K562 (cell line): ENCODE measurements around the gene ABLIM1. TPM values are rescaled to one million over a fixed set of nuclear protein-coding genes. Genes with fewer than 3 reads are reported as not detected.

ENCODE experiments used
- ATAC-seq: fragments of 200-7000 bp; cut with Tn5 transposase; 3 replicates; pipeline ENCODE4 v1.9.1; 2020; ENCODE audit warnings: moderate library complexity
- BruUV-seq: library from RNA; stranded (reverse); fragments of 400-500 nt; replicated peaks from 2 replicates; lab custom pipeline; 2021; lab: Mats Ljungman, UMichigan
- CTCF ChIA-PET: fragments of 300-600 bp; formaldehyde crosslinking; extraction: SDS; loops from one replicate; lab custom pipeline; 2021; ENCODE audit warnings: low intra/inter-chr PET ratio; lab: Yijun Ruan, JAX
- POLR2A ChIA-PET: fragments of 300-600, 350-650 bp; sonication (Branson Sonifier 250); formaldehyde crosslinking; extraction: SDS; loops from one replicate; lab custom pipeline; 2021; ENCODE audit warnings: antibody characterized with exemption, inconsistent platforms; lab: Yijun Ruan, JAX
- DNase-seq, 4 experiments: peaks; one replicate each; pipeline versions ENCODE4 v3.0.0 to v3.0.0-alpha.2; 2011 to 2018; ENCODE audit warnings: low spot score in 3 of 4, mixed read lengths in 3 of 4; ENCODE audit errors: extremely low read depth in 1 of 4
- FAIRE-seq: peaks from 2 replicates; lab custom pipeline; 2011; peaks lifted over from hg19 to GRCh38; lab: Jason Lieb, UNC
- H2AFZ ChIP-seq: 2 replicates; pipeline ENCODE4 v1.6.0; 2011; ENCODE audit warnings: low read depth, low read length, control low read depth, inconsistent platforms
- H3K27ac ChIP-seq: fragments of 200-600 bp; 3 replicates; pipeline ENCODE4 v1.8.0; 2011; ENCODE audit warnings: low read depth, mild to moderate bottlenecking, control low read depth, inconsistent platforms, low read length, moderate library complexity, mixed read lengths; ENCODE audit errors: extremely low read depth
- H3K27me3 ChIP-seq, 2 experiments: fragments of 300-600 bp in 1 of 2; 2 replicates in 1 of 2; 3 replicates in 1 of 2; pipeline versions ENCODE4 v1.6.0 to v1.8.0; 2011; ENCODE audit warnings: inconsistent platforms in 2 of 2, low read length in 2 of 2, mild to moderate bottlenecking in 1 of 2, mixed read lengths in 1 of 2, moderate library complexity in 1 of 2; ENCODE audit not compliant: control insufficient read depth in 2 of 2, insufficient read depth in 2 of 2
- H3K36me3 ChIP-seq: fragments of 300-600 bp; 3 replicates; pipeline ENCODE4 v1.8.0; 2011; ENCODE audit warnings: mild to moderate bottlenecking, low read length, inconsistent platforms; ENCODE audit not compliant: control insufficient read depth, insufficient read depth
- H3K4me1 ChIP-seq, 2 experiments: fragments of 200-600 bp in 1 of 2; replicated peaks in 1 of 2; 2 replicates in 1 of 2; 3 replicates in 1 of 2; pipeline versions ENCODE4 v1.5.1 to v1.8.0; 2011; ENCODE audit warnings: inconsistent platforms in 2 of 2, low read length in 2 of 2, mild to moderate bottlenecking in 1 of 2, mixed read lengths in 1 of 2, moderate library complexity in 1 of 2; ENCODE audit not compliant: control insufficient read depth in 2 of 2, insufficient read depth in 2 of 2
- H3K4me2 ChIP-seq: 2 replicates; pipeline ENCODE4 v1.6.1; 2011; ENCODE audit warnings: low read length, control low read depth, inconsistent platforms, mixed read lengths; ENCODE audit not compliant: insufficient read depth
- H3K4me3 ChIP-seq: fragments of 200-600 bp; sonication (generic), shearing (Covaris generic); 2 replicates; pipeline ENCODE4 v1.5.1; 2016; ENCODE audit warnings: control low read depth, inconsistent platforms
- H3K79me2 ChIP-seq: fragments of 200-600 bp; 3 replicates; pipeline ENCODE4 v1.8.0; 2011; ENCODE audit warnings: low read length, inconsistent platforms; ENCODE audit not compliant: control insufficient read depth, insufficient read depth
- H3K9ac ChIP-seq, 2 experiments: 2 replicates each; pipeline versions ENCODE4 v1.6.0 to v1.6.1; 2011; ENCODE audit warnings: low read depth in 2 of 2, low read length in 2 of 2, control low read depth in 1 of 2, inconsistent platforms in 1 of 2, mild to moderate bottlenecking in 1 of 2, mixed read lengths in 1 of 2; ENCODE audit not compliant: insufficient read depth in 1 of 2
- H3K9me1 ChIP-seq: one replicate; pipeline ENCODE4 v1.6.0; 2011; ENCODE audit warnings: inconsistent platforms, mild to moderate bottlenecking, low read length, moderate library complexity; ENCODE audit not compliant: control insufficient read depth, insufficient read depth
- H3K9me3 ChIP-seq: replicated peaks from 2 replicates; pipeline ENCODE4 v1.5.1; 2011; ENCODE audit warnings: low read depth, low read length, inconsistent platforms; ENCODE audit not compliant: control insufficient read depth, insufficient read depth
- H4K20me1 ChIP-seq: replicated peaks from 2 replicates; pipeline ENCODE4 v1.6.1; 2011; ENCODE audit warnings: low read length, inconsistent platforms, mixed read lengths; ENCODE audit not compliant: control insufficient read depth, insufficient read depth
- BHLHE40 ChIP-seq: IDR thresholded peaks from 2 replicates; pipeline ENCODE4 v1.6.1; 2011; ENCODE audit warnings: low read length, improper control_type of control experiment
- C11orf30 ChIP-seq: fragments of 450-650 bp; IDR thresholded peaks from 2 replicates; pipeline ENCODE4 v1.6.1; 2016; ENCODE audit warnings: low read depth, mild to moderate bottlenecking
- GABPB1 ChIP-seq: sonication (generic); formaldehyde crosslinking; IDR thresholded peaks from 2 replicates; pipeline ENCODE4 v1.8.0; 2022; ENCODE audit warnings: mild to moderate bottlenecking, missing genetic modification reagents
- NUFIP1 ChIP-seq: fragments of 450-650 bp; IDR thresholded peaks from 2 replicates; pipeline ENCODE4 v1.6.1; 2018; ENCODE audit not compliant: partially characterized antibody
- POLR2B ChIP-seq: fragments of 450-650 bp; IDR thresholded peaks from 2 replicates; pipeline ENCODE4 v1.6.1; 2018; ENCODE audit warnings: low read depth; ENCODE audit not compliant: partially characterized antibody
- PPARD ChIP-seq: fragments of 250-450 bp; sonication (Bioruptor Pico); IDR thresholded peaks from 2 replicates; pipeline ENCODE4 v1.8.0; 2022; ENCODE audit warnings: inconsistent platforms, mild to moderate bottlenecking, moderate library complexity
- SLC30A9 ChIP-seq: fragments of 250-450 bp; sonication (Bioruptor Pico); IDR thresholded peaks from 2 replicates; pipeline ENCODE4 v1.8.0; 2022; ENCODE audit warnings: mild to moderate bottlenecking, moderate library complexity
- SRSF1 ChIP-seq: fragments of 200-400 bp; formaldehyde crosslinking; IDR thresholded peaks from 2 replicates; pipeline ENCODE4 v1.6.1; 2017; ENCODE audit warnings: mild to moderate bottlenecking, low read depth, low read length, moderate library complexity
- TAF15 ChIP-seq: fragments of 200-400 bp; formaldehyde crosslinking; IDR thresholded peaks from 2 replicates; pipeline ENCODE4 v1.6.1; 2017; ENCODE audit warnings: mild to moderate bottlenecking, low read depth, low read length, moderate library complexity
- TEAD4 ChIP-seq, 2 experiments: sonication (generic) in 1 of 2; formaldehyde crosslinking in 1 of 2; IDR thresholded peaks; 2 replicates each; pipeline versions ENCODE4 v1.6.1 to v1.8.0; 2012 to 2022; ENCODE audit warnings: borderline replicate concordance in 1 of 2, inconsistent platforms in 1 of 2, low read length in 1 of 2, mild to moderate bottlenecking in 1 of 2, missing genetic modification reagents in 1 of 2
- ZFP36 ChIP-seq: fragments of 150-350 bp; IDR thresholded peaks from 2 replicates; pipeline ENCODE4 v1.6.1; 2018; ENCODE audit warnings: low read length, low read depth; ENCODE audit not compliant: partially characterized antibody
- ZFP91 ChIP-seq: sonication (generic); formaldehyde crosslinking; IDR thresholded peaks from 2 replicates; pipeline ENCODE4 v1.8.0; 2022; ENCODE audit warnings: mild to moderate bottlenecking, missing genetic modification reagents
- ZNF121 ChIP-seq: sonication (generic); formaldehyde crosslinking; conservative IDR thresholded peaks from 2 replicates; pipeline ENCODE4 v1.8.0; 2022; ENCODE audit warnings: missing genetic modification reagents
- ZNF274 ChIP-seq: IDR thresholded peaks from 2 replicates; pipeline ENCODE4 v1.6.1; 2011; ENCODE audit warnings: low read depth, mild to moderate bottlenecking, low read length, moderate library complexity, borderline replicate concordance
- ZNF316 ChIP-seq: fragments of 450-650 bp; IDR thresholded peaks from 2 replicates; pipeline ENCODE4 v1.6.1; 2016
- ZNF584 ChIP-seq: fragments of 200-800 bp; sonication (Bioruptor generic); IDR thresholded peaks from 2 replicates; pipeline ENCODE4 v1.6.1; 2016; ENCODE audit warnings: low read depth, mild to moderate bottlenecking, missing genetic modification characterization, missing compliant biosample characterization
- WGBS: fragments of 100-300 bp; shearing (Covaris generic); methylation state at CpG from one replicate; pipeline ENCODE4 v1.1.6; 2016; ENCODE audit warnings: low coverage, mixed read lengths; ENCODE audit not compliant: insufficient coverage; ENCODE audit errors: missing lambda C conversion rate; 5-methylcytosine and 5-hydroxymethylcytosine counted together
- in situ Hi-C: fragments of 300-500 bp; cut with MboI; formaldehyde crosslinking; loops from 4 replicates; pipeline ENCODE4 v1.15.0; 2018; ENCODE audit warnings: inconsistent platforms, mixed read lengths
- intact Hi-C: fragments of 100-400 bp; cut with micrococcal nuclease; formaldehyde crosslinking; loops from 2 replicates; pipeline ENCODE4 v1.14.2; 2022
- polyA plus RNA-seq, 8 experiments: library from polyadenylated mRNA; depleted of rRNA in 4 of 8; stranded (reverse) in 5 of 8; unstranded in 3 of 8; fragments of >200 nt; fragmentation: Nextera tagmentation in 2 of 8; fragmentation: Illumina TruSeq in 1 of 8; extraction: Ambion mirVana in 2 of 8; extraction: Trizol in 1 of 8; gene quantifications; 2 replicates each; pipeline versions ENCODE4 v1.2.1 to v1.2.3, GENCODE V29; 2011 to 2014; ENCODE audit warnings: inconsistent platforms in 1 of 8, missing spikeins in 1 of 8
- total RNA-seq, 7 experiments: library from RNA; depleted of rRNA in 6 of 7; stranded (reverse); fragments of >200 nt in 6 of 7; fragmentation: Illumina TruSeq in 2 of 7; extraction: Trizol in 2 of 7; gene quantifications; 2 replicates each; pipeline versions ENCODE4 v1.2.1 to v1.2.3, GENCODE V29; 2011 to 2021; ENCODE audit warnings: low replicate concordance in 1 of 7
- TF ChIP-seq, protein P1 (sequence below), 2 experiments: IDR thresholded peaks; 2 replicates each; pipeline ENCODE4 v1.6.1; 2011; ENCODE audit warnings: borderline replicate concordance in 1 of 2, control low read depth in 1 of 2, low read depth in 1 of 2, low read length in 1 of 2, mild to moderate bottlenecking in 1 of 2, mixed read lengths in 1 of 2, moderate library complexity in 1 of 2; ENCODE audit not compliant: insufficient read depth in 1 of 2, insufficient read length in 1 of 2, poor library complexity in 1 of 2, severe bottlenecking in 1 of 2; ENCODE audit errors: extremely low read depth in 1 of 2

ABLIM1 gene
- total and polyA plus RNA-seq, 9 of the 15 experiments (the other 6 are each of a cell fraction or from before 2014, with no cell fraction given) = 0.07 to 0.49 (median 0.14) TPM; not detected in 6

DNA sequence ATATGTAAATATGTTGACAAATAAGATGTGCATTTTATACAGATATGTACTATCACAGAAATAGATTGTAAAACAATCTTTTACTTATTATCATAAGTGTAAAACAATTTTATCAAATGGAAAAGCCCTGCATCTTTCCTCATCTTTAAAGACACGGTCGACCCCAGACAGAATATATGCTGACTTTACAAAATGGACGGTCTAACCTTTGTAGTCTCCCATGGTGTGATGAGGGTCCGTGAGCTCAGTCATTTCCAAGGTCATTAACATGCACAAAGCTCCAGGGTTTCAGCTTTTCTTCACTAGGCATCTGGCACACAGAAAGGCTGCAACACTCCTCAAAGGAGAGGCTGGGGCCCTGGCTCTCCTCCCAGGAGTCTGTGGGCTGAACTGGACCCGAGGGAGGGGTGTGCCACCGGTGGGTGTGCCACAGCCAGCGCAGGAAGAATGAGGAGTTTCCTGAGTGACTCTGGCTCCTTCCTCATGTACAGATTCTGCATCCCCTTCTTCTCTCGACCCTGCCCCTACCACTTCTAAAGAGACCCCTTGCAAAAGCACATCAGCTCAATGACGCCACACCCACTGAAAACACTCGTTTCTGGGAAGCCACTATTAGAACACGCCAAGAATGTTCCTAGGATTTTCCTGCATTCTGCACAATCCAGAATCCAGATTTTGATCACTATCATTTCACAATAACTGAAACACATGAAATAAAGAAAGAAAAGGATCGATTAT is 26.2 kb upstream of the ABLIM1 start:
- H3K27ac ChIP-seq = no peak overlapping the region
- intact Hi-C loops (no loop called here), in situ Hi-C loops (no loop called here)
- BruUV-seq = no TSS peak
- 0% methylated on average over 10 of the region's 12 CpGs for WGBS
- ChIA-PET POLR2A (no interaction called here), CTCF (no interaction called here)
- ATAC-seq = no peak
- FAIRE-seq = no peak
- no peak overlapping the region for H2AFZ ChIP-seq
- H4K20me1 ChIP-seq = no peaks in the 10 kb centered on the region
- H3K9me3 ChIP-seq = no peaks in the 10 kb centered on the region
- no peaks in the 10 kb centered on the region for H3K4me1 ChIP-seq
- DNase-seq = no peak
- no peaks in the 10 kb centered on the region for H3K27me3 ChIP-seq
- no peaks in the 10 kb centered on the region for H3K36me3 ChIP-seq
- H3K9me1 ChIP-seq = no peaks in the 10 kb centered on the region
- H3K4me3 ChIP-seq = no peak overlapping the region
- H3K79me2 ChIP-seq = no peaks in the 10 kb centered on the region
- H3K9ac ChIP-seq = no peak overlapping the region
- H3K4me2 ChIP-seq = no peak overlapping the region
- TF ChIP-seq POLR2B = no peak
- TF ChIP-seq SRSF1 = no peak
- TF ChIP-seq, protein P1, sequence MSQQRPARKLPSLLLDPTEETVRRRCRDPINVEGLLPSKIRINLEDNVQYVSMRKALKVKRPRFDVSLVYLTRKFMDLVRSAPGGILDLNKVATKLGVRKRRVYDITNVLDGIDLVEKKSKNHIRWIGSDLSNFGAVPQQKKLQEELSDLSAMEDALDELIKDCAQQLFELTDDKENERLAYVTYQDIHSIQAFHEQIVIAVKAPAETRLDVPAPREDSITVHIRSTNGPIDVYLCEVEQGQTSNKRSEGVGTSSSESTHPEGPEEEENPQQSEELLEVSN (IDR thresholded peaks at IDR 0.05; ENCODE audit: borderline replicate concordance in 1 of 2, extremely low read depth in 1 of 2, insufficient read depth in 1 of 2, insufficient read length in 1 of 2, low read depth in 1 of 2, low read length in 1 of 2, poor library complexity in 1 of 2, severe bottlenecking in 1 of 2) = no peak
- no peak for TF ChIP-seq GABPB1
- no peak for TF ChIP-seq TEAD4 (IDR thresholded peaks at IDR 0.05; ENCODE audit: low read length)
- TF ChIP-seq TEAD4 (CRISPR knock-in tag; IDR thresholded peaks at IDR 0.05; ENCODE audit: borderline replicate concordance) = no peak
- no peak for TF ChIP-seq PPARD (CRISPR knock-in tag)
- TF ChIP-seq SLC30A9 (CRISPR knock-in tag) = no peak
- TF ChIP-seq ZNF121 (CRISPR knock-in tag) = no peak
- no peak for TF ChIP-seq ZFP91 (CRISPR knock-in tag)
- no peak for TF ChIP-seq BHLHE40
- TF ChIP-seq TAF15 = no peak
- TF ChIP-seq C11orf30 = peak; percentile 41; the same call in 1 of the 2 replicates
- no peak for TF ChIP-seq ZFP36
- TF ChIP-seq ZNF274 = no peak
- no peak for TF ChIP-seq ZNF584 (CRISPR knock-in tag)
- peak; percentile 63 for TF ChIP-seq ZNF316
- no peak for TF ChIP-seq NUFIP1
